ENCODE results near the gene CPAMD8.

The CPAMD8 gene

GRCh38 chr19:16895467-16896145 lies 131.0 kb downstream of the CPAMD8 start:
- DNase-seq (ENCODE audit: low read depth in 2 of 2, low spot score in 1 of 2) = no peak

- no peak for DNase-seq (ENCODE audit: low read depth in 2 of 2, low spot score in 1 of 2)
These were observed 132.5 kb downstream of the CPAMD8 start for GRCh38 chr19:16894080-16894479.

GRCh38 chr19:16893686-16893989 lies 133.0 kb downstream of the CPAMD8 start:
- no peak for DNase-seq (ENCODE audit: low read depth in 2 of 2, low spot score in 1 of 2)

- DNase-seq (ENCODE audit: low read depth in 2 of 2, low spot score in 1 of 2) = no peak
These were observed 133.5 kb downstream of the CPAMD8 start for GRCh38 chr19:16892868-16893685.

GRCh38 chr19:16892436-16892835 lies 134.2 kb downstream of the CPAMD8 start:
- no peak for DNase-seq (ENCODE audit: low read depth in 2 of 2, low spot score in 1 of 2)

GRCh38 chr19:16891696-16892382 lies 134.8 kb downstream of the CPAMD8 start:
- DNase-seq (ENCODE audit: low read depth in 2 of 2, low spot score in 1 of 2) = no peak

GRCh38 chr19:16890461-16891184 lies 136.0 kb downstream of the CPAMD8 start:
- DNase-seq (ENCODE audit: low read depth in 2 of 2, low spot score in 1 of 2) = no peak

- no peak for DNase-seq (ENCODE audit: low read depth in 2 of 2, low spot score in 1 of 2)
These were observed 136.6 kb downstream of the CPAMD8 start for GRCh38 chr19:16889883-16890460.

- DNase-seq (ENCODE audit: low read depth in 2 of 2, low spot score in 1 of 2) = no peak
These were observed 137.2 kb downstream of the CPAMD8 start for GRCh38 chr19:16889366-16889882.

GRCh38 chr19:16888629-16889365 lies 137.8 kb downstream of the CPAMD8 start, which contains the start of gene F2RL3:
TSS of gene F2RL3 (plus strand) at chr19:16888999. CDS start at chr19:16889190, 191 bp downstream.
- DNase-seq (ENCODE audit: low read depth in 2 of 2, low spot score in 1 of 2) = no peak

GRCh38 chr19:16887353-16888265 lies 139.0 kb downstream of the CPAMD8 start:
- DNase-seq (ENCODE audit: low read depth in 2 of 2, low spot score in 1 of 2) = no peak

GRCh38 chr19:16886305-16886880 lies 140.2 kb downstream of the CPAMD8 start:
- DNase-seq (ENCODE audit: low read depth in 2 of 2, low spot score in 1 of 2) = no peak

GRCh38 chr19:16885166-16885565 lies 141.4 kb downstream of the CPAMD8 start:
- DNase-seq (ENCODE audit: low read depth in 2 of 2, low spot score in 1 of 2) = no peak

GRCh38 chr19:16883522-16883921 lies 143.1 kb downstream of the CPAMD8 start:
- no peak for DNase-seq (ENCODE audit: low read depth in 2 of 2, low spot score in 1 of 2)

- no peak for DNase-seq (ENCODE audit: low read depth in 2 of 2, low spot score in 1 of 2)
These were observed 144.5 kb downstream of the CPAMD8 start for GRCh38 chr19:16882146-16882545.

- DNase-seq (ENCODE audit: low read depth in 2 of 2, low spot score in 1 of 2) = no peak
These were observed 145.6 kb downstream of the CPAMD8 start for GRCh38 chr19:16880884-16881554.

GRCh38 chr19:16878181-16878965 lies 148.2 kb downstream of the CPAMD8 start:
- DNase-seq (ENCODE audit: low read depth in 2 of 2, low spot score in 1 of 2) = no peak
